Measurements from ENCODE around the gene LIMS1.

DNA sequence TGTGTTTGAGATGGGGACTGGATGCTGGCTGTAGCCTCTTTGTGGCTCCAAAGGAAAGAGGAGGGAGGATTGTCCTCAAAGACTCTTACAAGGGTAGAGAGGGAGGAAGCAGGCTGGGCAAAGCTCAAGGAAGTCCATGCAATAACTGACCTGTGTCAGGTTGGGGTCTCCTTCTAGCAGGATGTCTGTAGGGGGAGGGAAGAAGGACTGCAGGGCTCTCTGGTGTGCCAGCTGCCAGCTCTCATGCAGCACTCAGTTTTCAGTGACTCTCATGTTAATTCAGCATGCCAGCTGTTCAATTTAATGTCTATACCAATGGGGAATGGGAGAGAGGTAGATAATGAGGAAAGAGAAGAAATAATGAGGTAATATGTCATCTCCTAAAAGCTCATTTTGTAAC lies 99.7 kb downstream of the LIMS1 start:
- TF ChIP-seq CTCF (optimal IDR thresholded peaks at IDR 0.05 in 1 of 3, IDR thresholded peaks at IDR 0.05 in 1 of 3, conservative IDR thresholded peaks at IDR 0.05 in 1 of 3; ENCODE audit: extremely low read depth in 1 of 3, insufficient read depth in 2 of 3, low read length in 3 of 3) (no peak), EZH2 (IDR thresholded peaks at IDR 0.05; ENCODE audit: low read length) (no peak)
